Lung (tissue), 12 donors: ENCODE data around the gene RRP1. TPM values are rescaled to one million over a fixed set of nuclear protein-coding genes. Genes with fewer than 3 reads are reported as not detected.

Source experiments
- ATAC-seq: fragments of 200-7000 bp; cut with Tn5 transposase; one replicate; pipeline ENCODE4 v1.9.1; 2020; ENCODE audit warnings: moderate number of reproducible peaks; ENCODE audit not compliant: insufficient read depth, low FRiP score
- DNase-seq, 3 donors: peaks; one replicate each; pipeline ENCODE4 v3.0.0-alpha.2; 2013 to 2017
- H3K27ac ChIP-seq, 2 donors: one replicate each; pipeline ENCODE4 v1.5.1; 2013; ENCODE audit warnings: mild to moderate bottlenecking in 2 of 2, moderate library complexity in 2 of 2, control low read depth in 1 of 2, inconsistent platforms in 1 of 2, low read depth in 1 of 2, low read length in 1 of 2
- H3K27me3 ChIP-seq, 3 donors: one replicate each; pipeline ENCODE4 v1.5.1; 2013; ENCODE audit warnings: low read length in 2 of 3; ENCODE audit not compliant: control insufficient read depth in 3 of 3, insufficient read depth in 3 of 3
- H3K36me3 ChIP-seq, 4 donors: one replicate each; pipeline ENCODE4 v1.5.1; 2013; ENCODE audit warnings: low read length in 4 of 4, mild to moderate bottlenecking in 1 of 4, moderate library complexity in 1 of 4; ENCODE audit not compliant: control insufficient read depth in 4 of 4, insufficient read depth in 4 of 4
- H3K4me1 ChIP-seq, 5 donors: one replicate each; pipeline ENCODE4 v1.5.1; 2013; ENCODE audit warnings: low read length in 5 of 5, mild to moderate bottlenecking in 2 of 5, moderate library complexity in 1 of 5; ENCODE audit not compliant: control insufficient read depth in 5 of 5, insufficient read depth in 5 of 5
- H3K4me3 ChIP-seq: one replicate; pipeline ENCODE4 v1.5.1; 2013; ENCODE audit warnings: mild to moderate bottlenecking, control low read depth, moderate library complexity
- H3K9ac ChIP-seq, 2 donors: one replicate each; pipeline ENCODE4 v1.5.1; 2013; ENCODE audit warnings: low read length in 2 of 2, control low read depth in 1 of 2; ENCODE audit not compliant: insufficient read depth in 1 of 2
- H3K9me3 ChIP-seq, 4 donors: one replicate each; pipeline ENCODE4 v1.5.1; 2013; ENCODE audit warnings: low read length in 3 of 4, mild to moderate bottlenecking in 1 of 4, moderate library complexity in 1 of 4; ENCODE audit not compliant: control insufficient read depth in 4 of 4, insufficient read depth in 3 of 4
- CTCF ChIP-seq: IDR thresholded peaks from 2 replicates; pipeline ENCODE4 v1.5.1; 2012; ENCODE audit warnings: mild to moderate bottlenecking; ENCODE audit errors: control extremely low read depth, extremely low read depth
- WGBS, 2 donors: extraction: QIAGEN DNeasy Blood & Tissue Kit; methylation state at CpG; one replicate each; pipeline ENCODE4 v1.1.7; 2013; 5-methylcytosine and 5-hydroxymethylcytosine counted together
- polyA plus RNA-seq, 2 donors: library from polyadenylated mRNA; stranded (reverse); fragments of 200-250 nt; gene quantifications; one replicate each; pipeline ENCODE4 v1.2.1, GENCODE V29; 2013
- total RNA-seq, 2 donors: library from RNA; depleted of rRNA in 1 of 2; stranded (reverse); fragments of >200 nt in 1 of 2; gene quantifications; one replicate each; pipeline ENCODE4 v1.2.1, GENCODE V29; 2014 to 2021
- donor health status: control.
- donor health status: control.
- donor health status: Bipolar disorder and iron deficiency.
- donor health status: healthy.
- donor health status: DM: yes; HTN: yes; CAD: no.

Gene RRP1
- total and polyA plus RNA-seq, 4 donors = 15.8 to 26.7 (median 19.5) TPM

DNA sequence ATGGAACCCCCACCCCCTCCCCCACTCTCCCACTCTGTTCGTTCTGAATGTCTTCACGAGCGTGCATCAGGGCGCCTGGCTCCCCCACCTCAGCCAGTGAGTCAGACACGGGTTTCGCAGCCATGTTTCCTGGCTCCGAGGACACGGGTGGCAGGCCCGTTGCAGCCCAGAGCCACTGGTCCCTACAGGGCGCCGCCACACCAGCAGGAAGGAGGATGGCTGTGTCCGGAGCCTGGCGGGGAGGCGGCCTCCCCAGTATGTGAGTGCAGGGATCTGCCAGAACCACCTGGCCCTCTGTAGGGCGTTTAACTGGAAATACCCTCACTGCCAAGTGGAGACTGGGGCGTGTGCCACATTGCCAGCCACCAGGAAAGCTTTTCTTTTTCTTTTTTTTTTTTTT is 31.8 kb upstream of the RRP1 start:
- no peak for DNase-seq
- TF ChIP-seq CTCF = no peak
- 72 to 84% methylated on average over 16 of the region's 16 CpGs for WGBS, 2 donors
- Histone ChIP-seq H3K4me3 (no peak overlapping the region), H3K27ac (peak overlapping the region in 1 of 2 donors; percentile 83), H3K36me3 (peaks cover 0 to 73% (median 15%) of the 10 kb centered on the region in 4 donors), H3K27me3 (no peaks in the 10 kb centered on the region), H3K4me1 (peaks cover 0 to 3% (median 0%) of the 10 kb centered on the region in 5 donors), H3K9me3 (no peaks in the 10 kb centered on the region), H3K9ac (no peak overlapping the region)
- ATAC-seq = peak; percentile 24

DNA sequence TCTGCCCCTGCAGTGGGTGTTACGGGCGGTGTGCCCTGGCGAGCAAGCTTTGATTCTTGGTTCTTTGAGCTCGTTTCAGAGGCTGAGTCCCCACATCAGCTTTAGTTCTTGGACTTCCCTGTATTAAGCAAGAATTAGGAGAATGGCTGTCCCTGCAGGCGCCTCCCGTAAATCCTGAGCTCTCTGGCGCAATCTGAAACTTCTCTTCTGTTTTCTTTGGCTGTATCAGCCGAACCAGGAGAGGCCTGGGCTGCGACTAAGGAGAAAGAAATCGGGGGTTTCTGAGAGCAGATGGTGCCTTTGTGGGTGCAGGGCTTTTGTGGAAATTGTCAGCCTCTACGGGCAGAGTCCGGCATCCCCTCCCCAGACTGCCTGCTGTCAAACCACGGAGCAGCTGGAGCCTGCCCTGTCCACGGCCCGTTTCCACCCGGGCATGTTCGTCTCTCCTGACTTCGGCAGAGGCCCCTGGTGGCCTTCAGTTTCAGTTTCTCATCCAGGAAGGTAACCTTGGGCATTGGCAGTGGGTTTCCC is 31.2 kb upstream of the RRP1 start:
- peak in 2 of 3 donors; percentile 38 to 55 for DNase-seq
- ATAC-seq = peak; percentile 37
- Histone ChIP-seq H3K9ac (no peak overlapping the region), H3K36me3 (peaks cover 0 to 70% (median 12%) of the 10 kb centered on the region in 4 donors), H3K27me3 (no peaks in the 10 kb centered on the region), H3K4me1 (peaks cover 0 to 3% (median 0%) of the 10 kb centered on the region in 5 donors), H3K27ac (peak overlapping the region in 1 of 2 donors; percentile 83), H3K9me3 (no peaks in the 10 kb centered on the region), H3K4me3 (no peak overlapping the region)
- TF ChIP-seq CTCF = no peak
- 43 to 61% methylated on average over 18 of the region's 18 CpGs for WGBS, 2 donors

GRCh38 chr21:43758811-43759210 is 30.6 kb upstream of the RRP1 start:
- H3K4me1 ChIP-seq = peaks cover 0 to 3% (median 0%) of the 10 kb centered on the region in 5 donors
- peak overlapping the region in 1 of 2 donors; percentile 1 for H3K27ac ChIP-seq
- TF ChIP-seq CTCF = no peak
- no peak for ATAC-seq
- DNase-seq = no peak
- peaks cover 0 to 66% (median 12%) of the 10 kb centered on the region in 4 donors for H3K36me3 ChIP-seq
- H3K9me3 ChIP-seq = no peaks in the 10 kb centered on the region
- H3K27me3 ChIP-seq = no peaks in the 10 kb centered on the region
- H3K4me3 ChIP-seq = no peak overlapping the region
- no peak overlapping the region for H3K9ac ChIP-seq
- WGBS, 2 donors = 67 to 83% methylated on average over 10 of the region's 10 CpGs

DNA sequence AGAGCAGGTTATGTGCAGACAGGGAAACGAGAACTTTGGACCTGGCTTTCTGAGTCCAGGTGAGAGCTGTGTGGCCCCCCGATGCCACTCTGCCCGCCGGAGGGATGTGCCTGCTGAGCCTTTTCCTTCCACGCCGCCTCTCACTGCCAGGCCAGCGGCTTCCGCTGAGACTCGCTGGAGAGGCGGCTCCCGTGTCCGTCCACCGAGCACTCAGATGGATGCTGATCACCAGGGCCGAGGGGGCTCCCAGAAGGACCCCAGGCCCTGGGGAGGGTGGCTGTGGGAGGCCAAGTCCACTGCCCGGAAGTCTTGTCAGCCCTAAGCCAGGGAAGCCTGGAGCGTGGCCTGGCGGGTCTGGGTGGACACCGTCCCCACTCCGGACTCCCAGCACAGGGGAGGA is 29.7 kb upstream of the RRP1 start:
- Histone ChIP-seq H3K36me3 (peaks cover 0 to 58% (median 9%) of the 10 kb centered on the region in 4 donors), H3K4me1 (peaks cover 0 to 3% (median 0%) of the 10 kb centered on the region in 5 donors), H3K9me3 (no peaks in the 10 kb centered on the region), H3K9ac (no peak overlapping the region), H3K27ac (no peak overlapping the region), H3K27me3 (no peaks in the 10 kb centered on the region), H3K4me3 (no peak overlapping the region)
- no peak for DNase-seq
- ATAC-seq = no peak
- no peak for TF ChIP-seq CTCF
- WGBS, 2 donors = 96 to 97% methylated on average over 19 of the region's 19 CpGs
